C4-2B (cell line): Measurements from ENCODE around the gene DMTF1.

Source experiments
- CTCF ChIP-seq: fragments of 450-650 bp; conservative IDR thresholded peaks from 2 replicates; pipeline ENCODE4 v1.5.1; 2017; ENCODE audit warnings: mild to moderate bottlenecking
- ZFX ChIP-seq: fragments of 450-650 bp; IDR thresholded peaks from 2 replicates; pipeline ENCODE4 v1.6.1; 2017

- TF ChIP-seq CTCF (no peak), ZFX (no peak)
Measured at GRCh38 chr7:87137271-87137670, 15.0 kb upstream of the DMTF1 start.
